ENCODE results near the gene DIDO1. TPM values are rescaled to one million over a fixed set of nuclear protein-coding genes. Genes with fewer than 3 reads are reported as not detected.

Gene DIDO1
- total RNA-seq (2022) (75.6 and 77.1 TPM in 2 replicates), Bru-seq, nascent RNA (percentile 96 among the genes with signal in this experiment), BruChase-seq, experiment 1, labeled RNA remaining after a 6-hour chase (percentile 91 among the genes with signal in this experiment), BruChase-seq, experiment 2, labeled RNA remaining after a 2-hour chase (percentile 95 among the genes with signal in this experiment)
- long read RNA-seq, full-length matches to known transcripts = 12 of 40 reads
- long read RNA-seq, partial matches to known transcripts = 2 of 40 reads
- long read RNA-seq, other reads (novel, unspliced or antisense) = 26 of 40 reads

- TSS peak; percentile 32 for BruUV-seq (replicated peaks)
- H3K4me1 Mint-ChIP-seq (ENCODE audit: low read depth, unreplicated experiment) = peaks cover 52% of the 10 kb centered on the region
Observed at GRCh38 chr20:62926229-62927127, at the start of gene DIDO1. TSS of gene DIDO1 (minus strand) at chr20:62926505.

GRCh38 chr20:62975251-62975760 is 49.0 kb upstream of the DIDO1 start:
- H3K27ac Mint-ChIP-seq (ENCODE audit: unreplicated experiment) = no peak overlapping the region
- H3K27me3 Mint-ChIP-seq (ENCODE audit: unreplicated experiment) = peaks cover 90% of the 10 kb centered on the region

More at GRCh38 chr20:62926229-62927127, at the start of gene DIDO1:
- peak; percentile 96 for DNase-seq
- Mint-ChIP-seq H3K27ac (ENCODE audit: unreplicated experiment) (peak within 1 kb of the TSS; percentile 97), H3K27me3 (ENCODE audit: unreplicated experiment) (no peaks in the 10 kb centered on the region), H3K36me3 (ENCODE audit: insufficient read depth, unreplicated experiment) (peaks cover 57% of the 10 kb centered on the region), H3K4me3 (ENCODE audit: low read depth, unreplicated experiment) (peak within 1 kb of the TSS; percentile 94), H3K9me3 (ENCODE audit: low read depth, unreplicated experiment) (no peaks in the 10 kb centered on the region)
- CTCF ChIA-PET = interaction anchor here (1.0 to 2.2 kb wide), 3 partner anchors 11 to 104 kb away, joined by 3 to 7 read pairs (median 4); partner anchors contain the start of gene GID8
- TF ChIP-seq CTCF (IDR thresholded peaks at IDR 0.05; ENCODE audit: unreplicated experiment) = peak; percentile 82
- intact Hi-C loops (cut with micrococcal nuclease; ENCODE audit: unreplicated experiment) = no loop called here

GRCh38 chr20:62972845-62973745 is 46.8 kb upstream of the DIDO1 start:
- peak overlapping the region; percentile 0 for H3K4me3 Mint-ChIP-seq (ENCODE audit: low read depth, unreplicated experiment)
- H3K9me3 Mint-ChIP-seq (ENCODE audit: low read depth, unreplicated experiment) = no peaks in the 10 kb centered on the region

More at GRCh38 chr20:62975251-62975760, 49.0 kb upstream of the DIDO1 start:
- TF ChIP-seq CTCF (IDR thresholded peaks at IDR 0.05; ENCODE audit: unreplicated experiment) = no peak
- Mint-ChIP-seq H3K4me1 (ENCODE audit: low read depth, unreplicated experiment) (peaks cover 14% of the 10 kb centered on the region), H3K9me3 (ENCODE audit: low read depth, unreplicated experiment) (no peaks in the 10 kb centered on the region), H3K4me3 (ENCODE audit: low read depth, unreplicated experiment) (no peak overlapping the region), H3K36me3 (ENCODE audit: insufficient read depth, unreplicated experiment) (no peaks in the 10 kb centered on the region)
- no TSS peak for BruUV-seq (replicated peaks)
- no peak for DNase-seq
- CTCF ChIA-PET = interaction anchor here (0.6 to 0.8 kb wide), 4 partner anchors 12 to 450 kb away, joined by 3 to 7 read pairs (median 4); no protein-coding TSS in a partner anchor
- intact Hi-C loops (cut with micrococcal nuclease; ENCODE audit: unreplicated experiment) = no loop called here

More at GRCh38 chr20:62972845-62973745, 46.8 kb upstream of the DIDO1 start:
- intact Hi-C loops (cut with micrococcal nuclease; ENCODE audit: unreplicated experiment) = loop anchor here (1.0 kb wide), 1 partner anchor 36 kb away; no protein-coding TSS in a partner anchor
- Mint-ChIP-seq H3K4me1 (ENCODE audit: low read depth, unreplicated experiment) (peaks cover 14% of the 10 kb centered on the region), H3K27ac (ENCODE audit: unreplicated experiment) (no peak overlapping the region), H3K27me3 (ENCODE audit: unreplicated experiment) (peaks cover 68% of the 10 kb centered on the region), H3K36me3 (ENCODE audit: insufficient read depth, unreplicated experiment) (no peaks in the 10 kb centered on the region)
- TF ChIP-seq CTCF (IDR thresholded peaks at IDR 0.05; ENCODE audit: unreplicated experiment) = no peak
- no peak for DNase-seq
- no TSS peak for BruUV-seq (replicated peaks)
- CTCF ChIA-PET = interaction anchor here (0.6 to 1.7 kb wide), 22 partner anchors 9 to 409 kb away, joined by 3 to 47 read pairs (median 4); partner anchors contain the start of genes BHLHE23, TCFL5 and YTHDF1

Measured in Calu3 (cell line).